ENCODE data around the gene USP48. TPM values are rescaled to one million over a fixed set of nuclear protein-coding genes. Genes with fewer than 3 reads are reported as not detected.

USP48 gene
- total RNA-seq, 4 donors from 2014 or later = 23.1 to 92.5 (median 64.4) TPM

DNA sequence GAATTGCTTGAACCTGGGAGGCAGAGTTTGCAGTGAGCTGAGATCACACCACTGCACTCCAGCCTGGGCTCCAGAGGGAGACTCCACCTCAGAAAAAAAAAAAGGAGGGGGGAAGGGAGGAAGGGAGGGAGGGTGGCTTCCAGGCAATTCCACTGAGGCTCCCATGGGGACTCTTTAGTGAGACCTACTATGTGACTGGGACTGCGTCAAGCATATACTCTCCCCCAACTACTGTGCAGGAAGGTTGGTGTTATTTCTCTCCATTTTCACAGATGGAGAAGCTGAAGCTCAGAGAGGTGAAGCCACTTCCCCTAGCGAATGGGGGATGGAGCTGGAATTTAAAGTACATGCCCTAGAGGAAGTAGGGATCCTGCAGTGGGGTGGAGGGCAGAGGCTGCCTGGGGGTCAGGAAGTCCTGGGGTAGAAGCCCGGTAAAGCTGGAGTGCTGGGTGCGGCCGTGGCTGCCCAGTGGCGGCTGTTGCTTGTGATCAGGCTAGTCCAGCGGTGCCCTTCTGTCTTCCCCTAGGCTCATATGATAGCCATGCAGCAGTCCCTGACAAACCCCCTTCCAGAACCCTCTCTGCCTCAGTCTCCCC, 154.1 kb downstream of the USP48 start:
- Histone ChIP-seq H3K9me3 (no peaks in the 10 kb centered on the region), H3K27me3 (no peaks in the 10 kb centered on the region), H3K36me3 (no peaks in the 10 kb centered on the region), H3K4me1 (no peaks in the 10 kb centered on the region), H3K27ac (no peak overlapping the region), H3K4me3 (no peak overlapping the region)
- intact Hi-C loops (cut with DNase I; ENCODE audit: low total_unique reads) = no loop called here
- TF ChIP-seq POLR2A (IDR thresholded peaks at IDR 0.05) = no peak
- no peak for DNase-seq

Other genes with a start within 250 kb of the USP48 start
- gene RAP1GAP, start 113.8 kb downstream of the USP48 start, total RNA-seq = 1 to 10 TPM in 1 of 4 donors, under 1 TPM in 1, not detected in 2; 0.18 to 6.9 TPM
- gene LDLRAD2, start 29.1 kb upstream of the USP48 start, total RNA-seq = under 1 TPM in 1 of 4 donors, not detected in 3; 0.48 TPM
- gene HSPG2, start 154.2 kb upstream of the USP48 start, total RNA-seq = 100 to 1,000 TPM in 3 of 4 donors, 10 to 100 TPM in 1; 96.8 to 677 (median 290) TPM
- under 1 TPM in 1 of 4 donors, not detected in 3; 0.35 TPM for gene CELA3B, start 193.9 kb upstream of the USP48 start, total RNA-seq
- gene CELA3A, start 218.5 kb upstream of the USP48 start, total RNA-seq = not detected